Measurements from ENCODE around the gene PCNX2. TPM values are rescaled to one million over a fixed set of nuclear protein-coding genes. Genes with fewer than 3 reads are reported as not detected.

Gene PCNX2
- total RNA-seq, 2 donors from 2014 or later: 8.1 to 9.0 TPM

- peak; percentile 70 for DNase-seq (ENCODE audit: low spot score)
- no peaks in the 10 kb centered on the region for H3K9me3 ChIP-seq
- TF ChIP-seq, protein P1, sequence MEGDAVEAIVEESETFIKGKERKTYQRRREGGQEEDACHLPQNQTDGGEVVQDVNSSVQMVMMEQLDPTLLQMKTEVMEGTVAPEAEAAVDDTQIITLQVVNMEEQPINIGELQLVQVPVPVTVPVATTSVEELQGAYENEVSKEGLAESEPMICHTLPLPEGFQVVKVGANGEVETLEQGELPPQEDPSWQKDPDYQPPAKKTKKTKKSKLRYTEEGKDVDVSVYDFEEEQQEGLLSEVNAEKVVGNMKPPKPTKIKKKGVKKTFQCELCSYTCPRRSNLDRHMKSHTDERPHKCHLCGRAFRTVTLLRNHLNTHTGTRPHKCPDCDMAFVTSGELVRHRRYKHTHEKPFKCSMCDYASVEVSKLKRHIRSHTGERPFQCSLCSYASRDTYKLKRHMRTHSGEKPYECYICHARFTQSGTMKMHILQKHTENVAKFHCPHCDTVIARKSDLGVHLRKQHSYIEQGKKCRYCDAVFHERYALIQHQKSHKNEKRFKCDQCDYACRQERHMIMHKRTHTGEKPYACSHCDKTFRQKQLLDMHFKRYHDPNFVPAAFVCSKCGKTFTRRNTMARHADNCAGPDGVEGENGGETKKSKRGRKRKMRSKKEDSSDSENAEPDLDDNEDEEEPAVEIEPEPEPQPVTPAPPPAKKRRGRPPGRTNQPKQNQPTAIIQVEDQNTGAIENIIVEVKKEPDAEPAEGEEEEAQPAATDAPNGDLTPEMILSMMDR (IDR thresholded peaks at IDR 0.05): peak; percentile 41 to 88
- no peak overlapping the region for H3K27ac ChIP-seq
- H3K4me3 ChIP-seq: no peak overlapping the region
- H3K36me3 ChIP-seq: no peaks in the 10 kb centered on the region
- H3K27me3 ChIP-seq: no peaks in the 10 kb centered on the region
- peaks cover 0 to 3% of the 10 kb centered on the region in 2 donors for H3K4me1 ChIP-seq
Observed at GRCh38 chr1:233240829-233241682, 54.5 kb downstream of the PCNX2 start.

DNA sequence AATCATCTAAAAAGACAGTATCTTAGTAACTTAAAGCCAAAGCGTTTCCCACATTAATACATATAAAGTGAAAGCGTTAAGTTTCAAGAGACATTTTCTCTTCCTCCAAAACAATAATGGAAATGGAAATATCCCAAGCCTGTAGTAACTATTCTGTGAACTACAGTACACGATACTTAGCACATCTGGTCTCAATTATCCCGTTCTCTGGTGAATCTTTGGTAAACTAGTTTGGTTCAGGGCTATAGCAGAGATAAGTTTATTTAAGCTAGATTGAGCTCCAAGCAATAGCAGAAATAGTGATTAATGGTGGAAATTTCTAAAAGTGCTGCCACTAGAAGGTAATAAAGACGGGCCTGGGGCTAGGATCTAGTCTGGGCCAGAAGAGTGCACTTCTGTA lies 55.2 kb downstream of the PCNX2 start:
- no peaks in the 10 kb centered on the region for H3K9me3 ChIP-seq
- peaks cover 0 to 3% of the 10 kb centered on the region in 2 donors for H3K4me1 ChIP-seq
- H3K27ac ChIP-seq: no peak overlapping the region
- TF ChIP-seq, protein P1 (IDR thresholded peaks at IDR 0.05): no peak
- H3K36me3 ChIP-seq: no peaks in the 10 kb centered on the region
- no peak overlapping the region for H3K4me3 ChIP-seq
- no peaks in the 10 kb centered on the region for H3K27me3 ChIP-seq
- no peak for DNase-seq (ENCODE audit: low spot score)

DNA sequence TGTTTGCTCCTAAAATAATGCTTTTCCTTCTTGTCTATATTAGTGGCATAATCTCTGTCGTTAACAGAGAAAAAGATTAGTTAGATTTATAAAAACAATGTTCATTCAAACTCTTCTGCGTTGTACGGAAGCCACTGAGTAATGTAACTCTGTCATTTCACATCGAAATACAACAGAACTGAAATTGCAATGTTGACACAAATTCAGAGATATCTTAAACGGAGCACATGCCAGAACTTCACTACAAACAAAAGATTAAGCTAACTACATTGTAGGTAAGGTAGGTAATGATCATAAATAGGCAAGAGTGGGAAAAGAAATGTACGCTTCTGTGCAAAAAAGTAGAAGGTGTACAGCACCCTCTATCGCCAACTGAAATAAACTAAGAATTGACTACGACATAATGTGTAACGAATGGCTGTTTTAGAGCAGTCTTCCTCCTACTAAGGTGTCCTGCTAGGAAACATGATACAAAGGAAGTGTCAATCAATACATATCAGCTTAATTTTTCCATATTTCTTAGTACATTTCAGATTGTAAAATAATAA lies 56.6 kb downstream of the PCNX2 start:
- no peak overlapping the region for H3K27ac ChIP-seq
- H3K9me3 ChIP-seq: no peaks in the 10 kb centered on the region
- H3K27me3 ChIP-seq: no peaks in the 10 kb centered on the region
- peaks cover 0 to 3% of the 10 kb centered on the region in 2 donors for H3K4me1 ChIP-seq
- H3K36me3 ChIP-seq: no peaks in the 10 kb centered on the region
- no peak for DNase-seq (ENCODE audit: low spot score)
- no peak overlapping the region for H3K4me3 ChIP-seq
- TF ChIP-seq, protein P1 (IDR thresholded peaks at IDR 0.05): peak in 1 of 2 donors; percentile 21

- Histone ChIP-seq H3K36me3 (no peaks in the 10 kb centered on the region), H3K27ac (no peak overlapping the region), H3K27me3 (no peaks in the 10 kb centered on the region), H3K4me1 (peaks cover 0 to 3% of the 10 kb centered on the region in 2 donors), H3K9me3 (no peaks in the 10 kb centered on the region), H3K4me3 (no peak overlapping the region)
- no peak for DNase-seq (ENCODE audit: low spot score)
- TF ChIP-seq, protein P1 (IDR thresholded peaks at IDR 0.05): no peak
Observed at GRCh38 chr1:233237647-233238046, 57.9 kb downstream of the PCNX2 start.

- Histone ChIP-seq H3K36me3 (no peaks in the 10 kb centered on the region), H3K27me3 (no peaks in the 10 kb centered on the region), H3K4me1 (no peaks in the 10 kb centered on the region), H3K4me3 (no peak overlapping the region), H3K9me3 (no peaks in the 10 kb centered on the region), H3K27ac (no peak overlapping the region)
- DNase-seq (ENCODE audit: low spot score): no peak
- TF ChIP-seq, protein P1 (IDR thresholded peaks at IDR 0.05): no peak
Observed at GRCh38 chr1:233233508-233234040, 62.0 kb downstream of the PCNX2 start.

Measured in right atrium auricular region (tissue), 2 donors.